ENCODE results near the gene ZNG1C.
"Not testable (repeated sequence)": the region's sequence is repeated elsewhere in the genome, so short reads cannot be mapped to it uniquely, and the experiment has no call there.

Gene ZNG1C

GRCh38 chr9:68241683-68242082 lies at the start of gene ZNG1C:
ZNG1C (plus strand) TSS chr9:68241983; CDS start chr9:68242032, 49 bp downstream.
- DNase-seq (ENCODE audit: low read depth): not testable (repeated sequence)

GRCh38 chr9:68242437-68242836 lies 654 bp downstream of the ZNG1C start:
- DNase-seq (ENCODE audit: low read depth): not testable (repeated sequence)

GRCh38 chr9:68281041-68281440 lies 39.3 kb downstream of the ZNG1C start:
- not testable (repeated sequence) for DNase-seq (ENCODE audit: low read depth)

GRCh38 chr9:68302567-68302966 lies 60.8 kb downstream of the ZNG1C start, which contains the start of gene FOXD4L3:
FOXD4L3 (plus strand) TSS chr9:68302867; CDS start chr9:68302952, 85 bp downstream.
- not testable (repeated sequence) for DNase-seq (ENCODE audit: low read depth)

- DNase-seq (ENCODE audit: low read depth): not testable (repeated sequence)
These were observed 62.0 kb downstream of the ZNG1C start for GRCh38 chr9:68303771-68304170.

GRCh38 chr9:68304212-68304611 lies 62.4 kb downstream of the ZNG1C start:
- DNase-seq (ENCODE audit: low read depth): not testable (repeated sequence)

GRCh38 chr9:68304777-68305176 lies 63.0 kb downstream of the ZNG1C start:
- not testable (repeated sequence) for DNase-seq (ENCODE audit: low read depth)

- DNase-seq (ENCODE audit: low read depth): not testable (repeated sequence)
These were observed 64.0 kb downstream of the ZNG1C start for GRCh38 chr9:68305680-68306285.

- not testable (repeated sequence) for DNase-seq (ENCODE audit: low read depth)
These were observed 64.7 kb downstream of the ZNG1C start for GRCh38 chr9:68306391-68306964.

GRCh38 chr9:68307127-68307526 lies 65.3 kb downstream of the ZNG1C start:
- not testable (repeated sequence) for DNase-seq (ENCODE audit: low read depth)

GRCh38 chr9:68307654-68308053 lies 65.9 kb downstream of the ZNG1C start:
- not testable (repeated sequence) for DNase-seq (ENCODE audit: low read depth)

- not testable (repeated sequence) for DNase-seq (ENCODE audit: low read depth)
These were observed 69.4 kb downstream of the ZNG1C start for GRCh38 chr9:68311208-68311607.

GRCh38 chr9:68318209-68318608 lies 76.4 kb downstream of the ZNG1C start:
- not testable (repeated sequence) for DNase-seq (ENCODE audit: low read depth)

- not testable (repeated sequence) for DNase-seq (ENCODE audit: low read depth)
These were observed 82.0 kb downstream of the ZNG1C start for GRCh38 chr9:68323749-68324148.

- DNase-seq (ENCODE audit: low read depth): not testable (repeated sequence)
These were observed 82.7 kb downstream of the ZNG1C start for GRCh38 chr9:68324518-68324917.

- DNase-seq (ENCODE audit: low read depth): not testable (repeated sequence)
These were observed 87.3 kb downstream of the ZNG1C start for GRCh38 chr9:68329106-68329505.

- not testable (repeated sequence) for DNase-seq (ENCODE audit: low read depth)
These were observed 88.9 kb downstream of the ZNG1C start for GRCh38 chr9:68330531-68331173.

- DNase-seq (ENCODE audit: low read depth): not testable (repeated sequence)
These were observed 90.3 kb downstream of the ZNG1C start for GRCh38 chr9:68332122-68332521.

GRCh38 chr9:68335935-68336334 lies 94.2 kb downstream of the ZNG1C start:
- DNase-seq (ENCODE audit: low read depth): not testable (repeated sequence)

- DNase-seq (ENCODE audit: low read depth): not testable (repeated sequence)
These were observed 95.0 kb downstream of the ZNG1C start for GRCh38 chr9:68336639-68337339.

- not testable (repeated sequence) for DNase-seq (ENCODE audit: low read depth)
These were observed 96.2 kb downstream of the ZNG1C start for GRCh38 chr9:68338000-68338399.
